ENCODE measurements around the gene BEND3. TPM values are rescaled to one million over a fixed set of nuclear protein-coding genes. Genes with fewer than 3 reads are reported as not detected.
"Not testable (repeated sequence)": the region's sequence is repeated elsewhere in the genome, so short reads cannot be mapped to it uniquely, and the experiment has no call there.

The BEND3 gene
- polyA plus RNA-seq, 5 donors: 4.3 to 7.1 (median 5.3) TPM

GRCh38 chr6:107121964-107122495 is 6.7 kb upstream of the BEND3 start:
- no peak for DNase-seq

GRCh38 chr6:107121266-107121665 is 6.0 kb upstream of the BEND3 start:
- DNase-seq: no peak

GRCh38 chr6:107120404-107120803 is 5.1 kb upstream of the BEND3 start:
- DNase-seq: no peak

- DNase-seq: no peak
Observed at GRCh38 chr6:107118976-107119375, 3.7 kb upstream of the BEND3 start.

- DNase-seq: not testable (repeated sequence)
Observed at GRCh38 chr6:107118540-107118939, 3.2 kb upstream of the BEND3 start.

GRCh38 chr6:107116931-107117330 is 1.6 kb upstream of the BEND3 start:
- DNase-seq: no peak

GRCh38 chr6:107116328-107116892 is 1.1 kb upstream of the BEND3 start:
- no peak for DNase-seq

GRCh38 chr6:107115695-107116327 is 496 bp upstream of the BEND3 start:
- peak; percentile 54 to 59 for DNase-seq

GRCh38 chr6:107114213-107114925 is 946 bp downstream of the BEND3 start:
- peak; percentile 86 to 88 for DNase-seq

GRCh38 chr6:107110200-107110599 is 5.1 kb downstream of the BEND3 start:
- DNase-seq: no peak

GRCh38 chr6:107108201-107108890 is 7.0 kb downstream of the BEND3 start:
- DNase-seq: no peak

- DNase-seq: no peak
Observed at GRCh38 chr6:107107791-107108190, 7.5 kb downstream of the BEND3 start.

GRCh38 chr6:107106165-107106564 is 9.2 kb downstream of the BEND3 start:
- no peak for DNase-seq

GRCh38 chr6:107105511-107106116 is 9.7 kb downstream of the BEND3 start:
- DNase-seq: no peak

GRCh38 chr6:107103082-107103481 is 12.2 kb downstream of the BEND3 start:
- DNase-seq: no peak

- no peak for DNase-seq
Observed at GRCh38 chr6:107102414-107102805, 12.9 kb downstream of the BEND3 start.

- no peak for DNase-seq
Observed at GRCh38 chr6:107101686-107102413, 13.5 kb downstream of the BEND3 start.

GRCh38 chr6:107101211-107101610 is 14.1 kb downstream of the BEND3 start:
- DNase-seq: no peak

- no peak for DNase-seq
Observed at GRCh38 chr6:107098436-107099307, 16.6 kb downstream of the BEND3 start.

GRCh38 chr6:107084459-107084858 is 30.9 kb downstream of the BEND3 start:
- DNase-seq: not testable (repeated sequence)
